Osteoblast (primary cell): ENCODE measurements around the gene ADAT1. TPM values are rescaled to one million over a fixed set of nuclear protein-coding genes. Genes with fewer than 3 reads are reported as not detected.

Source experiments
- DNase-seq: peaks from one replicate; pipeline ENCODE4 v3.0.0; 2011; ENCODE audit warnings: low spot score, mixed read lengths; ENCODE audit not compliant: insufficient read length; ENCODE audit errors: missing footprints
- H2AFZ ChIP-seq: 2 replicates; pipeline ENCODE4 v1.6.0; 2011; ENCODE audit warnings: mild to moderate bottlenecking, low read length
- H3K27ac ChIP-seq: 2 replicates; pipeline ENCODE4 v1.5.1; 2011; ENCODE audit warnings: mild to moderate bottlenecking, low read depth, low read length, moderate library complexity
- H3K27me3 ChIP-seq: 2 replicates; pipeline ENCODE4 v1.6.0; 2012; ENCODE audit warnings: mild to moderate bottlenecking, control low read depth, inconsistent platforms, low read length, moderate library complexity; ENCODE audit not compliant: insufficient read depth
- H3K36me3 ChIP-seq: 2 replicates; pipeline ENCODE4 v1.5.1; 2011; ENCODE audit warnings: mild to moderate bottlenecking, low read length, control low read depth, moderate library complexity; ENCODE audit not compliant: insufficient read depth
- H3K4me1 ChIP-seq: 2 replicates; pipeline ENCODE4 v1.5.1; 2011; ENCODE audit warnings: mild to moderate bottlenecking, low read length, control low read depth, moderate library complexity; ENCODE audit not compliant: insufficient read depth
- H3K4me2 ChIP-seq: 2 replicates; pipeline ENCODE4 v1.6.0; 2011; ENCODE audit warnings: mild to moderate bottlenecking, low read length; ENCODE audit not compliant: insufficient read depth
- H3K4me3 ChIP-seq: fragments of 200-600 bp; sonication (generic); 3 replicates; pipeline ENCODE4 v1.5.1; 2012; ENCODE audit warnings: mild to moderate bottlenecking, low read length, inconsistent platforms; ENCODE audit not compliant: insufficient read depth
- H3K79me2 ChIP-seq: 2 replicates; pipeline ENCODE4 v1.6.0; 2012; ENCODE audit warnings: mild to moderate bottlenecking, low read length, control low read depth, inconsistent platforms; ENCODE audit not compliant: insufficient read depth
- H3K9me3 ChIP-seq: 2 replicates; pipeline ENCODE4 v1.5.1; 2011; ENCODE audit warnings: low read depth, low read length, control low read depth
- H4K20me1 ChIP-seq: 2 replicates; pipeline ENCODE4 v1.6.0; 2012; ENCODE audit warnings: mild to moderate bottlenecking, low read length, control low read depth; ENCODE audit not compliant: insufficient read depth
- CTCF ChIP-seq: IDR thresholded peaks from 2 replicates; pipeline ENCODE4 v1.5.1; 2011; ENCODE audit warnings: mild to moderate bottlenecking, low read depth, low read length, moderate library complexity; ENCODE audit errors: extremely low read depth
- total RNA-seq: library from RNA; depleted of rRNA; stranded (reverse); fragments of >200 nt; gene quantifications from 2 replicates; pipeline ENCODE4 v1.2.3, GENCODE V29; 2012

Gene ADAT1
- total RNA-seq, 1 donor = 46.0 TPM

DNA sequence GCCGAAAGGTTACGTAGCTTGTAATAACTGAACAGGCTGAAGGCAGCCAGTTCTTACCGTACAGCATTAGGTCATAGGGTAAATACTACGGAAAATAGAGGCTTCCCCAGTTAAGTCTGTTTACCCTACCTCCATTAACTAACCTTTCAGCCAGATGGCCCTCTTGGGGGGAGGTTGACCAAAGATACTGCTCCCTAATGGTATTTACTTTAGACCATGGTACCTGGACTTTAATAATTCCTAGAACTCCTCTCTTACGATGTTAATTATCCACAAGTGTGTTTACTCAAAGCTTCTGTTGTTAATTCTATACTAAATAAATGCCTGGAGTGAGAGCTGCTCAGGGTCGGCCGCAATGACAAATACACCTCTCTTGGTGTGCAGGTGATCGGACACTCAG, 9.8 kb upstream of the ADAT1 start:
- H3K4me3 ChIP-seq = no peak overlapping the region
- H3K4me2 ChIP-seq = no peak overlapping the region
- H3K27me3 ChIP-seq = no peaks in the 10 kb centered on the region
- no peak overlapping the region for H2AFZ ChIP-seq
- H3K9me3 ChIP-seq = no peaks in the 10 kb centered on the region
- no peaks in the 10 kb centered on the region for H4K20me1 ChIP-seq
- no peaks in the 10 kb centered on the region for H3K4me1 ChIP-seq
- DNase-seq = no peak
- no peak overlapping the region for H3K27ac ChIP-seq
- peaks cover 3% of the 10 kb centered on the region for H3K79me2 ChIP-seq
- peaks cover 93% of the 10 kb centered on the region for H3K36me3 ChIP-seq
- no peak for TF ChIP-seq CTCF

DNA sequence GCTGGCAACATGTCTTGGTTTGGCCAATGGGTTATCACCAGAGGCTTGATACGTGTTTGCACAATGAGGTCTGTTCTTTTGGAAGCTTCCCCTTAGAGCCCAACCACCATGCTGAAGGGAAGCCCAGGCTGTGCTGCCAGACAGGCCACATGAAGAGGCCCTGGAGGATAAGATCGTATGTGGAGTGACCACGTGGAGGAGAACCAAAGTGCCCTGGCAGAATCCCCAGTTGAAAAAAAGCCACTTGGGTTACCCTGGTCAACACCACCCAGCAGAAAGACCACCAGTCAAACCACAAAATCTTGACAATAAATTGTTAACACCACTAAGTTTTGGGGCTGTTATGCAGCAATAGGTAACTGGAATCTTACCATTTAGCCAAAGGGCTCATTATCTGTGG, 7.0 kb upstream of the ADAT1 start:
- Histone ChIP-seq H3K4me2 (no peak overlapping the region), H3K79me2 (no peaks in the 10 kb centered on the region), H3K4me3 (no peak overlapping the region), H2AFZ (no peak overlapping the region), H3K27ac (no peak overlapping the region), H3K4me1 (peaks cover 5% of the 10 kb centered on the region), H3K36me3 (peaks cover 90% of the 10 kb centered on the region), H4K20me1 (no peaks in the 10 kb centered on the region), H3K27me3 (no peaks in the 10 kb centered on the region), H3K9me3 (no peaks in the 10 kb centered on the region)
- DNase-seq = no peak
- TF ChIP-seq CTCF = no peak

- H3K4me2 ChIP-seq = no peak overlapping the region
- H3K4me3 ChIP-seq = no peak overlapping the region
- H3K27ac ChIP-seq = no peak overlapping the region
- TF ChIP-seq CTCF = no peak
- DNase-seq = no peak
- peaks cover 81% of the 10 kb centered on the region for H3K36me3 ChIP-seq
- H3K4me1 ChIP-seq = peaks cover 5% of the 10 kb centered on the region
- no peaks in the 10 kb centered on the region for H3K27me3 ChIP-seq
- no peak overlapping the region for H2AFZ ChIP-seq
- no peaks in the 10 kb centered on the region for H3K79me2 ChIP-seq
- no peaks in the 10 kb centered on the region for H4K20me1 ChIP-seq
- no peaks in the 10 kb centered on the region for H3K9me3 ChIP-seq
These were observed 6.1 kb upstream of the ADAT1 start for GRCh38 chr16:75629132-75629531.

GRCh38 chr16:75628351-75628750, 5.3 kb upstream of the ADAT1 start:
- Histone ChIP-seq H3K4me1 (peaks cover 5% of the 10 kb centered on the region), H3K4me3 (no peak overlapping the region), H2AFZ (no peak overlapping the region), H3K79me2 (no peaks in the 10 kb centered on the region), H3K27ac (no peak overlapping the region), H3K36me3 (peaks cover 73% of the 10 kb centered on the region), H3K9me3 (no peaks in the 10 kb centered on the region), H3K4me2 (no peak overlapping the region), H4K20me1 (no peaks in the 10 kb centered on the region), H3K27me3 (no peaks in the 10 kb centered on the region)
- TF ChIP-seq CTCF = no peak
- no peak for DNase-seq
